Stimulated activated CD8-positive, alpha-beta memory T cell treated with anti-CD3 and anti-CD28 coated beads, Interleukin-12 subunit alpha, Interleukin-12 subunit beta, amount 100 ng/mL, for 1 hour (primary cell): ENCODE measurements around the gene MIR17HG.
"Not testable (repeated sequence)": the region's sequence is repeated elsewhere in the genome, so short reads cannot be mapped to it uniquely, and the experiment has no call there.

Source experiments
- DNase-seq: peaks from one replicate; pipeline ENCODE4 v3.0.0-alpha.2; 2020; ENCODE audit warnings: low read depth

MIR17HG gene

GRCh38 chr13:91347202-91347995 lies at the start of gene MIR17HG:
Gene MIR17HG, plus strand, starts transcription at chr13:91347687.
- DNase-seq: peak; percentile 79

- no peak for DNase-seq
These were observed 49.4 kb upstream of the MIR17HG start for GRCh38 chr13:91298060-91298459.

- no peak for DNase-seq
These were observed 45.4 kb upstream of the MIR17HG start for GRCh38 chr13:91302111-91302510.

- no peak for DNase-seq
These were observed 44.5 kb upstream of the MIR17HG start for GRCh38 chr13:91303031-91303430.

GRCh38 chr13:91304741-91305140 lies 42.7 kb upstream of the MIR17HG start:
- DNase-seq: no peak

GRCh38 chr13:91305652-91306051 lies 41.8 kb upstream of the MIR17HG start:
- no peak for DNase-seq

GRCh38 chr13:91307887-91308286 lies 39.6 kb upstream of the MIR17HG start:
- no peak for DNase-seq

GRCh38 chr13:91308299-91308698 lies 39.2 kb upstream of the MIR17HG start:
- no peak for DNase-seq

- DNase-seq: no peak
These were observed 36.0 kb upstream of the MIR17HG start for GRCh38 chr13:91311491-91311890.

- DNase-seq: no peak
These were observed 35.2 kb upstream of the MIR17HG start for GRCh38 chr13:91312324-91312723.

GRCh38 chr13:91313103-91313502 lies 34.4 kb upstream of the MIR17HG start:
- DNase-seq: no peak

GRCh38 chr13:91313581-91313980 lies 33.9 kb upstream of the MIR17HG start:
- DNase-seq: no peak

- DNase-seq: no peak
These were observed 32.6 kb upstream of the MIR17HG start for GRCh38 chr13:91314888-91315287.

GRCh38 chr13:91318886-91319285 lies 28.6 kb upstream of the MIR17HG start:
- DNase-seq: no peak

- DNase-seq: no peak
These were observed 27.5 kb upstream of the MIR17HG start for GRCh38 chr13:91319996-91320395.

GRCh38 chr13:91320990-91321389 lies 26.5 kb upstream of the MIR17HG start:
- DNase-seq: not testable (repeated sequence)

GRCh38 chr13:91323349-91323748 lies 24.1 kb upstream of the MIR17HG start:
- no peak for DNase-seq

- DNase-seq: no peak
These were observed 21.3 kb upstream of the MIR17HG start for GRCh38 chr13:91326146-91326545.

GRCh38 chr13:91328726-91329125 lies 18.8 kb upstream of the MIR17HG start:
- DNase-seq: no peak

- DNase-seq: no peak
These were observed 17.8 kb upstream of the MIR17HG start for GRCh38 chr13:91329733-91330132.

- no peak for DNase-seq
These were observed 16.2 kb upstream of the MIR17HG start for GRCh38 chr13:91331047-91331915.

- no peak for DNase-seq
These were observed 1.4 kb upstream of the MIR17HG start for GRCh38 chr13:91346062-91346461.

GRCh38 chr13:91346850-91347201 lies 661 bp upstream of the MIR17HG start:
- DNase-seq: peak; percentile 12
